ENCODE results near the gene ORC3. TPM values are rescaled to one million over a fixed set of nuclear protein-coding genes. Genes with fewer than 3 reads are reported as not detected.
"Not testable (repeated sequence)": the region's sequence is repeated elsewhere in the genome, so short reads cannot be mapped to it uniquely, and the experiment has no call there.

Gene ORC3
- total RNA-seq, 2 donors from 2014 or later = 14.5 to 21.4 TPM

GRCh38 chr6:87684895-87685654 lies 95.1 kb downstream of the ORC3 start:
- Histone ChIP-seq H3K9me3 (no peaks in the 10 kb centered on the region), H3K27me3 (no peaks in the 10 kb centered on the region), H3K27ac (no peak overlapping the region), H3K36me3 (no peaks in the 10 kb centered on the region), H3K4me3 (no peak overlapping the region), H3K4me1 (peaks cover 0 to 32% of the 10 kb centered on the region in 2 donors)
- no peak for DNase-seq (ENCODE audit: low spot score)
- TF ChIP-seq CTCF (IDR thresholded peaks at IDR 0.05) = no peak

GRCh38 chr6:87686636-87687205 lies 96.8 kb downstream of the ORC3 start:
- peaks cover 0 to 43% of the 10 kb centered on the region in 2 donors for H3K4me1 ChIP-seq
- H3K9me3 ChIP-seq; DNase-seq (ENCODE audit: low spot score); H3K27ac ChIP-seq; H3K36me3 ChIP-seq; H3K4me3 ChIP-seq; H3K27me3 ChIP-seq: not testable (repeated sequence)

GRCh38 chr6:87687296-87687695 lies 97.4 kb downstream of the ORC3 start:
- H3K4me3 ChIP-seq = no peak overlapping the region
- DNase-seq (ENCODE audit: low spot score) = no peak
- H3K9me3 ChIP-seq = no peaks in the 10 kb centered on the region
- no peak overlapping the region for H3K27ac ChIP-seq
- no peaks in the 10 kb centered on the region for H3K36me3 ChIP-seq
- TF ChIP-seq CTCF (IDR thresholded peaks at IDR 0.05) = no peak
- peaks cover 0 to 43% of the 10 kb centered on the region in 2 donors for H3K4me1 ChIP-seq
- H3K27me3 ChIP-seq = no peaks in the 10 kb centered on the region

- peaks cover 0 to 45% of the 10 kb centered on the region in 2 donors for H3K4me1 ChIP-seq
- H3K9me3 ChIP-seq; DNase-seq (ENCODE audit: low spot score); H3K27me3 ChIP-seq; H3K27ac ChIP-seq; H3K36me3 ChIP-seq; H3K4me3 ChIP-seq: not testable (repeated sequence)
Measured at GRCh38 chr6:87687893-87688292, 98.0 kb downstream of the ORC3 start.

GRCh38 chr6:87690441-87690840 lies 100.5 kb downstream of the ORC3 start:
- Histone ChIP-seq H3K27me3 (no peaks in the 10 kb centered on the region), H3K4me1 (peaks cover 0 to 65% of the 10 kb centered on the region in 2 donors), H3K4me3 (no peak overlapping the region), H3K36me3 (no peaks in the 10 kb centered on the region), H3K9me3 (no peaks in the 10 kb centered on the region), H3K27ac (no peak overlapping the region)
- DNase-seq (ENCODE audit: low spot score) = no peak
- no peak for TF ChIP-seq CTCF (IDR thresholded peaks at IDR 0.05)

- TF ChIP-seq CTCF (IDR thresholded peaks at IDR 0.05) = no peak
- H3K36me3 ChIP-seq = no peaks in the 10 kb centered on the region
- DNase-seq (ENCODE audit: low spot score) = no peak
- peaks cover 0 to 66% of the 10 kb centered on the region in 2 donors for H3K4me1 ChIP-seq
- no peaks in the 10 kb centered on the region for H3K27me3 ChIP-seq
- no peaks in the 10 kb centered on the region for H3K9me3 ChIP-seq
- H3K4me3 ChIP-seq = no peak overlapping the region
- H3K27ac ChIP-seq = peak overlapping the region; percentile 21 to 60
Measured at GRCh38 chr6:87692086-87692485, 102.2 kb downstream of the ORC3 start.

GRCh38 chr6:87696817-87697216 lies 106.9 kb downstream of the ORC3 start:
- not testable (repeated sequence) for DNase-seq (ENCODE audit: low spot score); H3K4me3 ChIP-seq; H3K36me3 ChIP-seq; H3K9me3 ChIP-seq; H3K27ac ChIP-seq; H3K27me3 ChIP-seq
- peaks cover 0 to 68% of the 10 kb centered on the region in 2 donors for H3K4me1 ChIP-seq

Measured in right atrium auricular region (tissue), 2 donors.